Mucosa of gallbladder (tissue), 1 donor: Measurements from ENCODE around the gene KIF11. TPM values are rescaled to one million over a fixed set of nuclear protein-coding genes. Genes with fewer than 3 reads are reported as not detected.
"Not testable (repeated sequence)": the region's sequence is repeated elsewhere in the genome, so short reads cannot be mapped to it uniquely, and the experiment has no call there.

Experiments
- DNase-seq: peaks from one replicate; pipeline ENCODE4 v3.0.0-alpha.2; 2020; ENCODE audit warnings: low spot score
- total RNA-seq: library from RNA; stranded (reverse); gene quantifications from one replicate; pipeline ENCODE4 v1.2.1, GENCODE V29; 2021
- donor health status: DM: no; HTN: no; CAD: no.

The KIF11 gene
- total RNA-seq = 1.8 TPM

GRCh38 chr10:92592761-92593618 is at the start of gene KIF11:
TSS of gene KIF11 (plus strand) at chr10:92593130. CDS start at chr10:92593376, 246 bp downstream.
- peak; percentile 99 for DNase-seq

- no peak for DNase-seq
Measured at GRCh38 chr10:92544296-92544695, 48.6 kb upstream of the KIF11 start.

GRCh38 chr10:92545556-92545955 is 47.4 kb upstream of the KIF11 start:
- DNase-seq = no peak

GRCh38 chr10:92547676-92548075 is 45.3 kb upstream of the KIF11 start:
- DNase-seq = no peak

GRCh38 chr10:92550924-92551323 is 42.0 kb upstream of the KIF11 start:
- no peak for DNase-seq

GRCh38 chr10:92552310-92552709 is 40.6 kb upstream of the KIF11 start:
- DNase-seq = no peak

GRCh38 chr10:92553959-92554358 is 39.0 kb upstream of the KIF11 start:
- no peak for DNase-seq

GRCh38 chr10:92559046-92559445 is 33.9 kb upstream of the KIF11 start:
- no peak for DNase-seq

- no peak for DNase-seq
Measured at GRCh38 chr10:92562424-92562823, 30.5 kb upstream of the KIF11 start.

GRCh38 chr10:92567952-92568600 is 24.9 kb upstream of the KIF11 start:
- DNase-seq = no peak

GRCh38 chr10:92569071-92569470 is 23.9 kb upstream of the KIF11 start:
- DNase-seq = no peak

- not testable (repeated sequence) for DNase-seq
Measured at GRCh38 chr10:92569663-92570062, 23.3 kb upstream of the KIF11 start.

GRCh38 chr10:92571649-92572048 is 21.3 kb upstream of the KIF11 start:
- no peak for DNase-seq

GRCh38 chr10:92572362-92573090 is 20.4 kb upstream of the KIF11 start:
- no peak for DNase-seq

- peak; percentile 12 for DNase-seq
Measured at GRCh38 chr10:92573091-92573797, 19.7 kb upstream of the KIF11 start.

GRCh38 chr10:92573798-92574547 is 19.0 kb upstream of the KIF11 start, which contains the start of gene IDE:
TSS of gene IDE (minus strand) at chr10:92574093. CDS start at chr10:92574019, 74 bp downstream.
- DNase-seq = peak; percentile 87

GRCh38 chr10:92574548-92575261 is 18.2 kb upstream of the KIF11 start:
- no peak for DNase-seq

- no peak for DNase-seq
Measured at GRCh38 chr10:92575961-92576360, 17.0 kb upstream of the KIF11 start.

- not testable (repeated sequence) for DNase-seq
Measured at GRCh38 chr10:92582347-92582746, 10.6 kb upstream of the KIF11 start.
